SK-N-SH treated with all-trans-retinoic acid at 6 μM for 48 hours (cell line): ENCODE results near the gene MPPED2.

Source experiments
- ARNTL ChIP-seq: fragments of 450-650 bp; formaldehyde crosslinking; IDR thresholded peaks from 2 replicates; pipeline ENCODE4 v1.5.0; 2020; ENCODE audit warnings: low read depth, mild to moderate bottlenecking, moderate library complexity, borderline replicate concordance
- BACH2 ChIP-seq: fragments of 250-450 bp; sonication (Bioruptor Pico); IDR thresholded peaks from 2 replicates; pipeline ENCODE4 v1.9.0; 2021; ENCODE audit warnings: mild to moderate bottlenecking, borderline replicate concordance
- CREB5 ChIP-seq: fragments of 250-450 bp; sonication (Bioruptor Pico); IDR thresholded peaks from 2 replicates; pipeline ENCODE4 v1.5.1; 2020; ENCODE audit warnings: low read depth, mild to moderate bottlenecking, moderate library complexity
- CSDC2 ChIP-seq: fragments of 250-450 bp; sonication (Bioruptor Pico); IDR thresholded peaks from 2 replicates; pipeline ENCODE4 v1.5.0; 2020; ENCODE audit warnings: mild to moderate bottlenecking, moderate library complexity
- GLIS3 ChIP-seq: fragments of 250-450 bp; sonication (Bioruptor Pico); IDR thresholded peaks from 2 replicates; pipeline ENCODE4 v1.5.0; 2020; ENCODE audit warnings: mild to moderate bottlenecking, moderate library complexity
- ISL1 ChIP-seq: fragments of 250-450 bp; sonication (Bioruptor Pico); IDR thresholded peaks from 2 replicates; pipeline ENCODE4 v2.1.2; 2022; ENCODE audit warnings: mild to moderate bottlenecking, moderate library complexity
- OSR1 ChIP-seq: fragments of 250-450 bp; sonication (Bioruptor Pico); IDR thresholded peaks from 2 replicates; pipeline ENCODE4 v1.8.0; 2022; ENCODE audit warnings: moderate library complexity, mild to moderate bottlenecking, inconsistent platforms
- RARB ChIP-seq: fragments of 250-450 bp; sonication (Bioruptor Pico); IDR thresholded peaks from 2 replicates; pipeline ENCODE4 v1.8.0; 2021; ENCODE audit warnings: mild to moderate bottlenecking, moderate library complexity
- SNAI2 ChIP-seq: fragments of 250-450 bp; sonication (Bioruptor Pico); IDR thresholded peaks from 2 replicates; pipeline ENCODE4 v1.5.0; 2020; ENCODE audit warnings: mild to moderate bottlenecking, moderate library complexity
- TOX ChIP-seq: fragments of 250-450 bp; sonication (Bioruptor Pico); IDR thresholded peaks from 2 replicates; pipeline ENCODE4 v1.8.0; 2021; ENCODE audit warnings: mild to moderate bottlenecking, moderate library complexity, borderline replicate concordance
- ZC3H10 ChIP-seq: fragments of 250-450 bp; sonication (Bioruptor Pico); IDR thresholded peaks from 2 replicates; pipeline ENCODE4 v1.5.1; 2021; ENCODE audit warnings: mild to moderate bottlenecking, moderate library complexity
- ZFP30 ChIP-seq: fragments of 450-650 bp; formaldehyde crosslinking; IDR thresholded peaks from 2 replicates; pipeline ENCODE4 v1.5.0; 2022; ENCODE audit warnings: mild to moderate bottlenecking, moderate library complexity
- TF ChIP-seq, protein P1 (sequence below): fragments of 250-450 bp; sonication (Bioruptor Pico); IDR thresholded peaks from 2 replicates; pipeline ENCODE4 v1.8.0; 2021; ENCODE audit warnings: low read depth, mild to moderate bottlenecking, moderate library complexity, borderline replicate concordance

GRCh38 chr11:30453705-30454104 lies 132.4 kb downstream of the MPPED2 start:
- TF ChIP-seq ARNTL (no peak), BACH2 (no peak), OSR1 (CRISPR knock-in tag) (no peak), ZC3H10 (CRISPR knock-in tag) (no peak), ZFP30 (CRISPR knock-in tag) (no peak), ISL1 (CRISPR knock-in tag) (no peak), GLIS3 (CRISPR knock-in tag) (no peak), CREB5 (no peak), TOX (CRISPR knock-in tag) (no peak), CSDC2 (CRISPR knock-in tag) (no peak), RARB (CRISPR knock-in tag) (no peak), SNAI2 (CRISPR knock-in tag) (no peak)
- TF ChIP-seq, protein P1, sequence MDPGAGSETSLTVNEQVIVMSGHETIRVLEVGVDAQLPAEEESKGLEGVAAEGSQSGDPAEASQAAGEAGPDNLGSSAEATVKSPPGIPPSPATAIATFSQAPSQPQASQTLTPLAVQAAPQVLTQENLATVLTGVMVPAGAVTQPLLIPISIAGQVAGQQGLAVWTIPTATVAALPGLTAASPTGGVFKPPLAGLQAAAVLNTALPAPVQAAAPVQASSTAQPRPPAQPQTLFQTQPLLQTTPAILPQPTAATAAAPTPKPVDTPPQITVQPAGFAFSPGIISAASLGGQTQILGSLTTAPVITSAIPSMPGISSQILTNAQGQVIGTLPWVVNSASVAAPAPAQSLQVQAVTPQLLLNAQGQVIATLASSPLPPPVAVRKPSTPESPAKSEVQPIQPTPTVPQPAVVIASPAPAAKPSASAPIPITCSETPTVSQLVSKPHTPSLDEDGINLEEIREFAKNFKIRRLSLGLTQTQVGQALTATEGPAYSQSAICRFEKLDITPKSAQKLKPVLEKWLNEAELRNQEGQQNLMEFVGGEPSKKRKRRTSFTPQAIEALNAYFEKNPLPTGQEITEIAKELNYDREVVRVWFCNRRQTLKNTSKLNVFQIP (CRISPR knock-in tag): no peak
